ENCODE measurements around the gene CDH13.

Gene CDH13

DNA sequence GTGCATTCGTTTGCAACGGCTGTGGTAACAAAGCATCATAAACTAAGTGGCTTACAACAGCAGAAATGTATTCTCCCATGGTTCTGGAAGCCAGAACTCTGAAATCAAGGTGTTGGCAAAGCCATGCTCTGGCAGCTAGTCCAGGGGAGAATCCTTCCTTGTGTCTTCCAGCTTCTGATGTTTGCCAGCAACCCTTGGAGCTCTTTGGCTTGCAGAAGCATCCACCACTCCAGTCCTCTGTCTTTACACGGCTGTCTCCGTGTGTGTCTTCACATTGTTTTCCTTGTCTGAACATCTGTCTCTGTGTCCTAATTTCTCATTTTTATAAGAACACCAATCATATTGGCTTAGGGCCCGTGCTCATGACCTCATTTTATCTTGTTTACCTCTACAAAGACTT lies 915.7 kb downstream of the CDH13 start:
- DNase-seq, result no peak

DNA sequence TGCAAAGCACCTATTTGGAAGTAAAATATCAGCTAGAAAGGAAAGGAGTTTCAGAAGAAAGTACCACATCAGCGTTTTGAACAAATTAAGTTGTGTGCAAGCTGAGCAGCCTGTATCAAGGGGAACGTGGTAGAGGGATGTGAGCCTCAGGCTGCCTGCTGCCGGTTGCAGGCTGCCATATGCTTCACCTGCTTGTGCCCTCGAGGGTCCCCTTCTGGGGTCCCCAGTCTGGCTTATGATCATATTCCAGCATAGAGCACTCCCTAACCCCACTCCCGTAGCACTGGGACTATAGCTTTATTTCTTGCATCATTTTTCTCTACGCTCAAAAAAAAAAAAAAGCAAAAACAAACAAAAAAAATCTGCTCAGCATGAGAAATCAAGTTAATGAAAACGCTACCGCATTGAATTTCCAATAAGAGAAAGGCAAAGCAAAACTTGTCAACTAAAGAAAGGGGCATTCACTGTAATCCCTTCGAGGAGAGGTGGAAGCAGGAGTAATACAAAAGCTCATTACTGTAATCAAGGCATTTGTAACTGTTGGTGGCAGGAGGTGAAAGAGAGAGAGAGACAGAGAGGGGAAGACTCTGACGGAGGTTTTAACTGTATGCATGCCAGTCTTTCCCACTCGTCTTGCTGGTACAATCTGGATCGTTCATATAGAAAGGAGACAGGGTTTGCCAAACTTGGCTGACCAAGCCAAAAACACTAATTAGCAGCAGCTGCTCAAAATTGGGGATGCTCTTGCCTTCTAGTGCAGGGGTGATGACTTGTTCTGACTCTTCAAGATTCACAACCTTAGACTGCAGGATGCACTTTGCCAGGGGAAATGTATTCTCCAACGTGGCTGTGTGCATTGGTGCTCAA lies 922.8 kb downstream of the CDH13 start:
- no peak for DNase-seq

DNA sequence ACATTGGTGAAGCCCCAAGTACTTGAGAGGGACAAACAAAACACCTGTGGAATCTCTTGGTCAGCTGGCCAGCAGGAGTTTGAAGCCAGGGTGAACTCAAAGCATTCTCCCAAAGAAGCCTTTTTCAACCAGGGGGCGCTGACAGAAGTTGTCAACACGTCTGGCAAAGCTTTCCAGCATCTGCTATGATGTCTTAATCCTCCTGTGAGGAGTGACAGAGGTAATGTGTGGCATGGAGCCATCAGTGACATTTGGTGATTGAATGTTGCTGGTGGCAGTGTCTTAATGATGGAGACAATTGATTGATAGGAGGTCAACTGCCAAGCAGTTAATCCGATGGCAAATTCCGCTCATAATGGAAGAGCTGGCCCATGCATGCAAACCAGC lies 923.4 kb downstream of the CDH13 start:
- DNase-seq, result no peak

DNA sequence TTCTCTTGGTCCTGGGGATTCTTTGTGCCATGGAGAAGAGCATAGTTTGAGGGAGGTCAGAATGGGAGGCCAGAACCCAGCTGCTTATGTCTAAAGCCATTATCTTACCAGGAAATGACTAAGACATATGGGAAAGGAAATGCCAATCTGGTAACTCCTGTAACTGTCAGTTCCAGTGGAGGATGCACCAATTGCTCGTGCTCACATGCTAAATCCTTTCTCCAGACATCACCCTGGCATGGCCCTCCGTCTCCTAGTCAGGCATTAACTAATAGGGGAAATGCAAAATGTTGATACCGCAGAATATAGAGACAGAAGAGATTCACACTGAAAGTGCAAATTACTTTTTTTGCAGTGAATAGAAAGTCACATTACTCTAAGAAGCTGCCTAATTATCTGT lies 925.5 kb downstream of the CDH13 start:
- no peak for DNase-seq

DNA sequence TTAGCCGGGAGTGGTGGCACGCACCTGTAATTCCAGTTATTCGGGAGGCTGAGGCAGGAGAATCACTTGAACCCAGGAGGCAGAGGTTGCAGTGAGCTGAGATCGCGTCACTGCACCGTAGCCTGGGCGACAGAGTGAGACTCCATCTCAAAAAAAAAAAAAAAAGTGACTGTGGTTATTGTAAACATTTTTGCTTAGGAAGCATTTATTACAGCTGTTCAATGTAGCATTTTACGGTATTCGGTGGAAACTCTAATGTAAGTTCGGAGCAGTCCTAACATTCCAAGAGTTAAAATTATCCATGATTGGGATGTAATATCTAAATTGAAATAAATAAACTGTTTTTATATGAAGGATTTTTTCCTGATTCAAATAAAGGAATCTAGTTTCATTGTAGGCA lies 926.2 kb downstream of the CDH13 start:
- no peak for DNase-seq

DNA sequence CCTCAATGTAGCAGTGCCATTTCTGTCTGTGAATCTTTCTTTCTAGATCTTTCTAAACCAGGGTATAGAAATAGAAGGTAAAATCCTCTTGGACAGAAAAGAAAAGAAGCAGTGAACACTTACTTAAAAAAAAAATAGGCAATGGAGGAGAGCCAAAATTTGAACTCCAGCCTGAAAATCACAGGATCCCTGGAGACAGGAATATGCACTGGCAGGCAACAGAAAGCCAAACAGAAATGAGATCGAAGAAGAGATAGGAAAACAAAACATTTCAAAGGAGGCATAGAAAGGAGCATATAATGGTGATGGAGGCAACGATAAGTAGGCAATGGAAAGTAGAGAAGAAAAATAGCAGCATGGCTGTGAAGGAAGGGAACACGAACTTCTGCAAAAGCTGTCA lies 927.3 kb downstream of the CDH13 start:
- no peak for DNase-seq

DNA sequence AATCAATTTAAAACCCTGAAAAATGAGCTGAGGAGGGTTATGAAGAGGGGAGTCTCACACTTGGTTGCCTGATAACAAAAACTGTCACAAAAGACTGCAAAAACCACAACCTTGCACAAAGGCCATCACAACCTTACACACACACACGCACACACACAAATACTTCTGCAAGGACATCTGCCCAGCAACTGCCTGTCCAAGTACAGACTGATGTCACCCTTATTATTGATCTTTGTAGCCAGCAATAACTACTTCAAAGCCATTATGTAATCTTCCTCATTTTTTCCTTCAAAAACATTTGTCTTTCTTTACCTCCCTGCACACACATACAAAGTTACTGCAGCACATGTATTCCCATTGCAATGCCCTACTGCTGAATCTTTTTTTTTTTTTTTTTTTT lies 927.8 kb downstream of the CDH13 start:
- DNase-seq, result no peak

DNA sequence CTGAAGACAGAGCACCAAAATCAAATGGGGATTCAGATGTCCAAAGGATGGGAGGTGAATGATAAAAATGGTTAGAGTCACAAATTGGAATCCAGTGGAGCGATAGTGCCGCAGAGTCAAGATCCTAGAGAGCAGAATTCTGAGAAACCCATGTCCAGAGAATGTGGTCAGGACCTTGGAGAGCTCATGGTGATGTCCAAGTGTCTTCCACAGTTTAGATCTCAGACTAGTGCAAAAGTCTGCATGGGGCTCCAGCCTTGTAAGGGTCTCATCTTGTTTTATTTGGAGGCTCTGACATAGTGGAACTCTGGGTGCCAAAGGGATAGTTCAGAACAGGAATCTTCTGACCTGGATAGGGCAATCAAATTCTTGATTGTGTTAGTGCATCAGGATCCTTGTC lies 935.1 kb downstream of the CDH13 start:
- DNase-seq, result no peak

DNA sequence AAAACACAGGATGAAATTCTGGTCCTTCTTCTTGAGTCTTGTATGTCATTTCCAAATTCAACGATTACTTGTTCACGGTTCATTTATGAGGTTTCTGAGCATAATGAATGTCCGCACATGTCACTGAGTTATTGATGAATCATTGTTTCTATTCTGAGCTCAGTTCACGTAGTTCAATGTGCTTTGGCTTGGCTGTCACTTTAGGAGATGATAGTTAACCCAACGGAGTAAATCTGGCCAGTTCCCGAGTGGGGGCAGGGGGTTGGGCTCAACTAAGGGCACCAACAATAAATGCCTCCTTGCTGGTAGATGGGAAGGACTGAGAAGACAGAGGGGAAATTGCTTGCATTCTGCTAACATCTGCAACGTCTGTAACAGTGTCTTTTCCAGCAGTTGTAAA lies 941.6 kb downstream of the CDH13 start:
- no peak for DNase-seq

DNA sequence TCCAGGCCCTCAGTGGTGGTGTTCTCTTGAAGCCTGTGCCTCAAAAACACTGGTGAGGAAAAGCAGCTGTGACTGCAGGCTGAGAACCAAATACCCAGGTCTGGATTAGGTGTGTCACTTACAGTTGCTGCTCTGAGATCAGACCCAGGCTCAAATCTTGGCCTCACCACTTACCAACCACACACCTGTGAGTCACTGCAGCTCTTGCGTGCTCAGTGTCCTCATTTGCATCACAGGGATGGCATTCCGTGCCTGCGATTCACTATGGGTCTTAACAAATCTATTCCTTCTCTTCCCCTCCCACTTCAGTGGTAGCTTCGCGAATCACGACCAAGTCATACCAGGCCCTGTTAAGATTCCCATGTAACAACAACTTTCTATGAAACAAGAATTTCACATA lies 947.6 kb downstream of the CDH13 start:
- no peak for DNase-seq

DNA sequence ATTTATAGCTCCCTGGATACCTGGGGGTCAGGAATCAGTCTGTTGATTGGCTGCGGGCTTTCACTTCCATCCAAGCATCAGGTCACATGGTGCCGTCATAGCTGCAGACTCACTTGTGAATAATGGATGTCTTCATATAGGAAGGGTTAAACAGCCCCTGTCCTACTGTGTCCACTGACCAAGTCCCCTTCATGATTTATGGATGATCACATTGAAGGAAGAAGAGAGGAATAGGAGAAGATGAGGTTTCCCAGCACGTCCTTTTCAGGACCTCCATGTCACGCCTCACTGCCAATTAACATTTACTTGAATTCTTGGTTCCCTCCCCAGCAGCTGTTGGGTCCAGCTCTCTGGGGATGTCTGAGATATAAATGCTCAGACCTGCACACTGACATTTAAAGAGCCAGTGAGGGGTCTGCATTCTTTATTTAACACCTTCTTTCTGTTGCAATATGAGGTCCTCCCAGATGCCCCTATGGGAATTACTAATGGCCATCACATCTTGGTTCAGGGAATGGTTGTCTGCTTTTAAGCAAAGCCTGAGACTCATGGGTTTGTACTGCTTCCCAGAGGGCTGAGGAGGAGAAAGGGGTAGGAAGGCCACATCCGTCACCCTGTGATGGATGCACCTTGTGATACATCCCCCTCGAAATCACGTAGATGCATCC lies 950.4 kb downstream of the CDH13 start:
- DNase-seq, result no peak

DNA sequence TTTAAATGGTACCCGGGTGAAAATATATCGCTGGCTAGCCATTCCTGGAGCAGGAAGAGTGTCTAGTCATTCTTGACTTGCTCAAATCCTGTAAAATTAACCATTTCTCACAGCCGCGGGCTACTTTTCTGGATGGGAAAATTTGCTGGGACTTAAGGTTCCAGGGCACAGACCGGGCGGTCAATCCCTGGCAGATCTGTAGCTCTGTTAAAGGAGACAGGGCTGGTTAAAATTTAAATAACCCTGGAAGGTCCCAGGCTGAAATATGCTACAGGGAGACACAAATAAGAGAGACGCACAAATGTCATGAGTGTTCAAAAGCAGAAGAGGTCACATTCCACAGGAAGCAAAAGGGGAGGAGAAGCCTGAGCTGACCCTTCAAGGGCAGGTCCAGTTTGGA lies 951.4 kb downstream of the CDH13 start:
- no peak for DNase-seq

DNA sequence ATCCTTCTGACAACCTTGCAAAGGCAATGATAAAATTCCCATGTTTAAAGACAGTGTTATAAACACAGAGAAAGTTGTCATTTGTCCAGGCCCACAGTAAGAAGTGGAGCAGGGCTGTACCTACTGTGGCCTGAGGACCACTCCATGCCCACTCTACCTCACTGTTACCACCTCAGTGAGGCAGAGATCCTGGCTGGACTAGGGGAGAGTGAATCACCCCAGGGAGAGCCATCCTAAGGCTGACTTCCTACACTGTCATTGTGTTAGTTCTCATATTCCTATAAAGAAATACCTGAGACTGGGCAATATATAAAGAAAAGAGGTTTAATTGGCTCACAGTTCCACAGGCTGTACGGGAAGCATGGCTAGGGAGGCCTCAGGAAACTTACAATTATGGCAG lies 952.3 kb downstream of the CDH13 start:
- DNase-seq, result no peak

DNA sequence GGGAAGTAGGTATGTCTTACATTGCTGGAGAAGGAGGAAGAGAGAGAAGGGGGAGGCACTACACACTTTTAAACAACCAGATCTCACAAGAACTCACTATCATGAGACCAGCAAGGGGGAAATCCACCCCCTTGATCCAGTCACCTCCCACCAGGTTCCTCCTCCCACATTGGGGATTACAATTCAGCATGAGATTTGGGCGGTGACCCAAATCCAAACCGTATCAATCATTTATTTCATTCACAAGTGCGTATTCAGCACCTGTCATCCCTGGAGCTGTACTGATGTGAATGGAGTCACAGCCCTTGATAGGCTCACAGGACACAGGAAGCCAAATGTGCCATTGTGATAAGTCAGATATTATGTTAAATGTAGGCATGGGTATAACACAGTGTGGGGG lies 952.7 kb downstream of the CDH13 start:
- DNase-seq, result no peak

DNA sequence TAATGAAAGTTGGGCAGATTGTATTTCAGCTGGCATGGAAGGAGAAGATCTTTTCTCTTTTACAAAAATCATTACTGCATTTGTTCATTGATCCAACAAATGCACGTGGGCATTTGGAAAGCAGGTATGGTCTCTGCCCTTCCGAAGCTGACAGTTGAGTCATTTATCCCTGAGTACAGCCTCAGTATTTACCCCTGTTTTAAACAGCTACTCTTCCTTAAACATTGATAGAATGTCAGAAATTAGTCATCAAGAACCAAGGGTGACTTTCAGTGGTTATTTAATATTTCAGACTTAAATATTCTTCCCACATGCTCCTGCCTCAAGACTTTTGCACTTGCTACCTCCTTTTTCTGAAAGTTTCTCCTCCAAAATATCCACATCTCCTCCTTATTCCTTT lies 954.3 kb downstream of the CDH13 start:
- no peak for DNase-seq

DNA sequence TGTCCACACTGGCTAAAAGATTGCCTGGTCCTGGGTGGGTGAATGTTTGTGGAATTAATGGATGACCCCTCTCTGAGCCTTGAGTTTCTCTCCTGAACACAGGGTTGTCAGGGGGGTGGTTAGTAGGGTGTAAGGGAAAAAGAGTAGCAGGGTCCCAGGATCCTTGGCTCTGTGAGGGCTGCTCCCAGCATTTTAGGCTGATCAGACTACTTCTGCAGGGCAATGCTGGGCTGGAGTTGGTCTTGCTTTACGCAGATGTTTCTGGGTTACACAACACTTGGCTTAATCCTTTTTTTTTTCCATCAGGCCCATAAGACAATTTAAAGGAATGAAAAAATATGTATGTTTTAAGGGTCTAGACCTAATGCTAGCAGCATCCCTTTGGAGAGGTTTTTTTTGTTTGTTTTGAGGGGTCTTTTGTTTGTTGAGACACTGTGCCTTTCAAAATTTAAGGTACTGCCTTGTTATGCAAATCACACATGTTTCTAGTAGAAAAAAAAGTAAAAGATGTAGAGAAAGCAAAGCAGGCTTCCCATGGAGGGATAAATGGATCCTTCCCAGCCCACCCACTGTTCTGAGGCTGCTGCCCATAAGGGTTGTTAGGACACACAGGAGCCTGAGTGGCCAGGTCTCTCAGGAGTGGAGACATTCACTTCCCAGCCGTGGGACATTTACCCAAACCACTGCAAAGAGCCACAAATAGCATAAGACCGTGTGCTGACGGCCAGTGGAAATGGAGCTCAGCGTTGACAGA lies 955.4 kb downstream of the CDH13 start:
- DNase-seq, result no peak

DNA sequence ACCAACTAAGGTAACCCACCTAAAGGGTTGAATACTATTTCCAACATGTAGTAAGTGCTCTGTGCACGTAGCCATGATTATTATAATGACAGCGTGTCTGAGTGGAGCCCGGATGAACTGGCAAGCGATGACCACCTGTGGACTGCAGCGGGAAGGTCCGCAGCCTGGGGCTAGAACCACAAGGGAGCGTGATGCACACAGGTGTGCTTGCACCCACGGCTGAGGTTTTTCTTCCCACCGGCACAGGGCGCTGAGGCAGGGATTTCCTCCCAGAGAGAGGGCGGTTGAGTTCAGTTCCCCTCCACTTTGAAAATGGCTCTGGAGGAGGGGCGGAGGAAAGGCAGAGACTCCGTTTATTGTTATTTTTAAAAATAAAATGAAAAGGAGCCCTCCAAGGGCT lies 959.3 kb downstream of the CDH13 start:
- DNase-seq, result no peak

DNA sequence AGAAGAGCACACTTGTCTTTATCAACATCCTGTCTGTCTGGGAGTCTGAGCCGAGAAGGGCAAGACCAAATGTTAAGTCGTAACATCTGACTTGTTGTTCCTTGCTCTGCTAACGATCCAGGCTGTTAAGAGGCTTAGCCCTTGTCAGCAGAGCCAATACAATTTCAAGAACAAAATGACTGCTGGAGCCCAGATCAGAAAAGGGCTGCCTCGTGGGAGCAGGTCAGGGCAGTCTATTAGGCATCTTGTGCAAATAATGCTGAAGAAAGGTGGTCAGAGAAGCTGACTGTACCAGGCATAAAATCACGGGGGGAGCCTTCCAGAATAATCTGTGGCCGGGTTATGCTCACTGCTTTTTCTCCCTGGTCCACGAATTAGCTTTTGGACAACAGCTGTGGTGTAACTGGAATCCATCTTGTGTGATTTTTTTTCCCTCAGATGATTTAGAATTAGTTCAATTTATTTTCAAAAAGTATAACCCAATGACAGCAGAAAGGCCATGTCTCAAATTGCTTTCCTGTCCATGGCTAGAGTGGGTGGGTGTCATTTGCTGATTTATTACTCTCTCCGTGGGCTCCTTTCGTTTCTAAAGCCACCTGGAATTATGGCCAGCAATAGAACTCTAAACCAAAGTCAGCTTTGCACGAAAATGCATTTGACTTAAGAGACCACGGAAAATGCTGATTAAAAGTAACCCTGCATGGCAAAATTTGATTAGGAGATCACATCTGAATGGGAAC lies 959.9 kb downstream of the CDH13 start:
- no peak for DNase-seq

DNA sequence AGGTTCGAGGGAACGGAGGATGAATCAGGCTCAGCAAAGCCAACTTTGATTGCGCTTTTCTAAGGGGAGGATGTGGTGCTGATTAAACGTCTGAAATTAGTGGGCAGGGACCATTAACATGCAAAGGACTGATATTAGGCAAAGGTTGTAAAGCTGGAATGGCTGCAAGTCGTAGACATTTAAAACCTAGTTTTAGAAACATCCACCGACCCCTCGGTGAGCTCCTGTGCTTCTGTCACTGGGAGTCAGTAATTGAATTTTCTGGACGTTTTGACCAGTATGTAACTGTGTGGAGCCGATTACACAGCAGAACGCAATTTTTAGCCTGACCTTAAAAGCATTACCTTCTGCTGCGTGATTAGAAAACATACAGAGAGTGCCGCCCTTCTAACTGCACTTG lies 960.4 kb downstream of the CDH13 start:
- DNase-seq, result no peak

DNA sequence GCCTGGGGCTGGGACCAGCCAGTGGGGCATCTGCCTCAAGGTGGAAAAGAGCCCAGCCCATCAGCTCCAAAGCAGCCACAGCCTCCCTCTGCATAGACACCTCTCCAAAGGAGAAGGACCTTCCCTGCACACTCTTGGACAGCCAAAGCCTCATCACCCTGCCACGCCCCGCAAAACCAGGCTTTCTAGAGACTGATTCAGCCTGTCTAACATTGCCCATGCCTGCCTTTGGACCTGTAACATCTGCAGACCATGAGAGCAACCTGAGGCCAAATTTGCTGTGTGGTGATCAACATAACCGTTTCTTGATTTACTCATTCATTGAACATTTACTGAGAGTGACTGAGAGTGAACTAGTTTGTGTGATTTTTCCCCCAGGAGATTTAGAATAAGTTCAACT lies 961.3 kb downstream of the CDH13 start:
- DNase-seq, result no peak

DNA sequence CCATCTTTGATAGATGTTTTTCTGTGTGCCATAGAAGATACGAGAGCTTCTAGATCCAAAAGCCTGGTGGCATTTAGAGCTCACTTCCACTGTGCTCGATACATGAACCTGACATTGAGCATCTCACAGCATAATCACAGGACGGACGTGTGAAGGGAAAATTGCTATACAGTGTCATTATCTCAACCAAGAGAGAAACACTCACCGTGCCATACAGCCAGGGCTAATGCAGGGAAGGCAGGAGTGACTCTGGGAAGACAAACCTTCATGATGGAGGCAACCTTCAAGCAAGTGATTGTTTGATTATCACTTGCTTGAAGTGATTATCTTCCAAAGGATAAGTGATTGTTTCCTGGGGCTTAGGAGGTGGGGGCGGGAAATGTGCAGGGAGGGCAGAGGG lies 962.8 kb downstream of the CDH13 start:
- DNase-seq, result no peak

DNA sequence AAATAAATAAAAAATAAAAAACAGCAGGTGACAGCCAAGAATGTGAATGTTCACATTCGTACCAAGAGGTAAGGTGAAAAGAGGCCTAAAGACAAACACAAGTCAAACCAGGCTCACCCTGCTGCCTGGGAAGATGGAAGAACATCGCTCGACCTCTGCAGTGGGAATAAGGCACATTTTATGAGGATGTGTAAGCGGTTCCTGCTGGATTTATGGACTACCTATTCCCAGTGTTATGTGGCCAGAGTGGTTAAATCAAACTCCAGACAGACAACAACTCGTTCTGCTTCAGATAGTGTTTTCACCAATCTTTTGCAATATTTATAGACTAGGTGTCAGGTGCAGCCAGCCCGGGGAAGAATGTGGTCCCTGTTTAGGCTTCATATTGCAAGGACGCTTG lies 966.0 kb downstream of the CDH13 start:
- DNase-seq, result no peak

DNA sequence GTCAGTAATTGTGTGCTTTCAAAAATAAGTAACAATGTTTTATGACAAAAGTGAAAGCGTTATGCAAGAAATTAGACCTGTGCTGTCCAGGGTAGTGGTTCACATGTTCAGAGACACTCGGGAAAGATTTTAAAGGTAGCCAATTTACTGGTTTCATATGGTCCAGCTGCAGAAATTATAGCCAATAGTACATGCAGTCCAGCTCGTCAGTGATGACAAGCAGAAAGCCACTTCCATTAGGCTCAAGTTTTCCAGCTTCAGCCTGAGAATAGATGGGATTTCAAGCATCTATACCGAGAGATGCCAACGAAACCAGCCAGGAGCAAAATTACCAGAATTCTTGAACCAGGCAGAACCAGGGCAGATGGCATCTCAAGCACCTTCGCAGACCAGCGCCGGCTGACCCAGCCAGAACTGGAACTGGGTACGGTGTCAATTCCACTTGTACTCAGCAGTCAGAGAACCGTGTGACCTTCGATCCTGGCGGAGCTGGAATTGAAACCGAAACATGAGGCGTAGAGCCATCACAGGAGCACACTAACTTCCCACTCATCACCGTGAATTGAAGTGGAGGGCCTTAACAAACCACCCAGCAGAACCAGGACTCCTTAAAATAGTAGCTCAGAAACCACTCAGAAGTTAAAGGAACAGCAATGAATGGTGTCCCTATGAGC lies 973.2 kb downstream of the CDH13 start:
- no peak for DNase-seq
